NB4 (cell line): ENCODE results near the gene SLCO4A1.

Experiments
- DNase-seq: peaks from one replicate; pipeline ENCODE4 v3.0.0; 2010; ENCODE audit warnings: low read depth
- H3K4me3 ChIP-seq: one replicate; pipeline ENCODE4 v1.5.1; 2011; ENCODE audit warnings: mild to moderate bottlenecking, low read depth, low read length, moderate library complexity
- MYC ChIP-seq: IDR thresholded peaks from 2 replicates; pipeline ENCODE4 v1.6.1; 2011; ENCODE audit warnings: low read depth, low read length
- POLR2A ChIP-seq: IDR thresholded peaks from 2 replicates; pipeline ENCODE4 v1.6.1; 2011; ENCODE audit warnings: mild to moderate bottlenecking; ENCODE audit not compliant: insufficient read length; ENCODE audit errors: extremely low read depth
- TF ChIP-seq, protein P1 (sequence below): IDR thresholded peaks from 2 replicates; pipeline ENCODE4 v1.6.1; 2011; ENCODE audit warnings: low read depth, low read length
- TF ChIP-seq, protein P2 (sequence below): IDR thresholded peaks from one replicate; pipeline ENCODE4 v1.5.1; 2012; ENCODE audit warnings: low read depth, low read length

SLCO4A1 gene

DNA sequence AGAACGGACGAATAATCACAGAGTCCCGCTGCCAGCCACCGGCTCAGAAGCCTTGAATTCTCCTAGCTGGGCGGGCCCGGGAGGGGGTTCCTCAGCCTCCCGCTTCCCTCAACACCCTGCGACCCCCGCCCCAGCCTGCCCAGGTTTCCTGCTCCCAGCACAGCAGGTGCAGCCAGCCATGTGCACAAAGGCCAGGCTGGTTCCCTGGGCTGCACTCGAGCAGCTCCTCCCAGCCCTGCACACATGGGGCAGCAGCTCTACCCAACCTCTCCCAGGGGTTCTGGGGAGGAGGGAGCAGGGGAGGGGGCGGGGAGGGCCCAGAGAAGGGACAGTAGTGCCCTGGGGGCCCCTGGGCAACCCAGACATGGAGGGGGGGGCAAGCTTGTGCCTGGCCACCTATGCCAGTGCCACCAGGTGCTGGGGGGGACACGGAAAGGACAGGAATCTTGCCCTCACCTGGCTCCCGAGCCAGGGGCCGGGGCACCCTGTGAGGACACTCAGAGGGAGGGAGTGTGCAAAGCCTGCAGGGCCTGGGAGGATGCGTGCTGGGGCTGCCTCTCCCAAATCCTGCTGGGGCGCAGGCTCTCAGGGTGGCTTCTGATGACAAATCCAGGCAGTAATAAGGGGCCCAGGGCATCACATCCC, 65.1 kb downstream of the SLCO4A1 start:
- peak; percentile 49 for DNase-seq
- TF ChIP-seq, protein P1, sequence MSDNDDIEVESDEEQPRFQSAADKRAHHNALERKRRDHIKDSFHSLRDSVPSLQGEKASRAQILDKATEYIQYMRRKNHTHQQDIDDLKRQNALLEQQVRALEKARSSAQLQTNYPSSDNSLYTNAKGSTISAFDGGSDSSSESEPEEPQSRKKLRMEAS, result 0 out of 2 replicates have a peak, but pooled peaks have one; percentile 17
- no peak for TF ChIP-seq MYC
- H3K4me3 ChIP-seq, result no peak overlapping the region

DNA sequence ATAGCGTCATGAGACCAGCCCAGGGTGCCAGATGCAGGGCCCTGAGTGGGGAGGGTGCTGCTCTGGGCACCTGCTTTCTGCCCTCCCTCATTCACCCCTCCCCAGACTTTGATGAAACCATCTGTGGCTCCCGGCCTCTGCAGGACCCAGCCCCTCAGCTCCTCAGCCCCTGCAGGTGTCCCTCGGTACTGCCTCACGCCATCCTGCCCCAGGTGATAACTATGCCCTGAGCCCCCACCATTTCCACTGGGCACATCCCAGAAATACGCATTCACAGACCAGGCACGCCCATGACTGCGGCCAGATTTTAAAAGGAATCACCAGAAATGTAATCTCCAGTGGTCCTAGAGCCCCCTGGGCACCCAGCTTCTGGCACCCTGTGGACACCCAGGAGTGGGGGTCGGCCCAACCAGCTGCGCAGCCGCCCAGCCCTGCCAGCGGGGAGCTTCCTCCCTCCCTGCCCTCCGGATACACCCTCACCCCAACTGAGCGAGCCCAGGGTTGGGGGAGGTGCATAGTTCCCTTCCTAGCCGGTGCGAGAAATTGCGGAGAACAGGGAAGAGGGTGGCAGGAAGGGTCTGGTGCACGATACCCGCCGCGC, 65.7 kb downstream of the SLCO4A1 start:
- peak overlapping the region; percentile 34 for H3K4me3 ChIP-seq
- peak; percentile 79 for DNase-seq
- TF ChIP-seq MYC, result no peak
- TF ChIP-seq, protein P2, sequence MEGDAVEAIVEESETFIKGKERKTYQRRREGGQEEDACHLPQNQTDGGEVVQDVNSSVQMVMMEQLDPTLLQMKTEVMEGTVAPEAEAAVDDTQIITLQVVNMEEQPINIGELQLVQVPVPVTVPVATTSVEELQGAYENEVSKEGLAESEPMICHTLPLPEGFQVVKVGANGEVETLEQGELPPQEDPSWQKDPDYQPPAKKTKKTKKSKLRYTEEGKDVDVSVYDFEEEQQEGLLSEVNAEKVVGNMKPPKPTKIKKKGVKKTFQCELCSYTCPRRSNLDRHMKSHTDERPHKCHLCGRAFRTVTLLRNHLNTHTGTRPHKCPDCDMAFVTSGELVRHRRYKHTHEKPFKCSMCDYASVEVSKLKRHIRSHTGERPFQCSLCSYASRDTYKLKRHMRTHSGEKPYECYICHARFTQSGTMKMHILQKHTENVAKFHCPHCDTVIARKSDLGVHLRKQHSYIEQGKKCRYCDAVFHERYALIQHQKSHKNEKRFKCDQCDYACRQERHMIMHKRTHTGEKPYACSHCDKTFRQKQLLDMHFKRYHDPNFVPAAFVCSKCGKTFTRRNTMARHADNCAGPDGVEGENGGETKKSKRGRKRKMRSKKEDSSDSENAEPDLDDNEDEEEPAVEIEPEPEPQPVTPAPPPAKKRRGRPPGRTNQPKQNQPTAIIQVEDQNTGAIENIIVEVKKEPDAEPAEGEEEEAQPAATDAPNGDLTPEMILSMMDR, result peak; percentile 42
- TF ChIP-seq POLR2A, result no peak

- peak within 1 kb of the TSS; percentile 38 for H3K4me3 ChIP-seq
- peak; percentile 61 for DNase-seq
- TF ChIP-seq, protein P2, result no peak
- TF ChIP-seq, protein P1, result no peak
- TF ChIP-seq POLR2A (no peak), MYC (no peak)
Measured at GRCh38 chr20:62708591-62709536, 66.6 kb downstream of the SLCO4A1 start, which contains the start of gene NTSR1. Gene NTSR1, plus strand, starts transcription at chr20:62708836. Its CDS starts 372 bp downstream, at chr20:62709208.

DNA sequence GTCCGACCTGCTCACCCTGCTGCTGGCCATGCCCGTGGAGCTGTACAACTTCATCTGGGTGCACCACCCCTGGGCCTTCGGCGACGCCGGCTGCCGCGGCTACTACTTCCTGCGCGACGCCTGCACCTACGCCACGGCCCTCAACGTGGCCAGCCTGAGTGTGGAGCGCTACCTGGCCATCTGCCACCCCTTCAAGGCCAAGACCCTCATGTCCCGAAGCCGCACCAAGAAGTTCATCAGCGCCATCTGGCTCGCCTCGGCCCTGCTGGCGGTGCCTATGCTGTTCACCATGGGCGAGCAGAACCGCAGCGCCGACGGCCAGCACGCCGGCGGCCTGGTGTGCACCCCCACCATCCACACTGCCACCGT, 67.2 kb downstream of the SLCO4A1 start:
- no peak for DNase-seq
- peak overlapping the region; percentile 36 for H3K4me3 ChIP-seq
- TF ChIP-seq, protein P2, result no peak
- TF ChIP-seq POLR2A, result no peak
- TF ChIP-seq, protein P1, result no peak
- TF ChIP-seq MYC, result no peak

GRCh38 chr20:62710221-62710885, 68.0 kb downstream of the SLCO4A1 start:
- no peak for DNase-seq
- H3K4me3 ChIP-seq, result peak overlapping the region; percentile 32
- TF ChIP-seq POLR2A, result no peak
- TF ChIP-seq, protein P2, result no peak
- TF ChIP-seq, protein P1, result no peak
- no peak for TF ChIP-seq MYC
